Glomerular endothelial cell (primary cell): ENCODE data around the gene ZNRD2. TPM values are rescaled to one million over a fixed set of nuclear protein-coding genes. Genes with fewer than 3 reads are reported as not detected.
"Not testable (repeated sequence)": the region's sequence is repeated elsewhere in the genome, so short reads cannot be mapped to it uniquely, and the experiment has no call there.

Source experiments
- DNase-seq: peaks from one replicate; pipeline ENCODE4 v3.0.0-alpha.2; 2011; ENCODE audit warnings: low read depth, low spot score; ENCODE audit errors: extremely low read depth
- total RNA-seq: library from RNA; depleted of rRNA; stranded (reverse); fragments of >200 nt; gene quantifications from 2 replicates; pipeline ENCODE4 v1.2.3, GENCODE V29; 2015

Gene ZNRD2
- total RNA-seq, 1 donor from 2014 or later = 66.4 TPM

- DNase-seq = no peak
Observed at GRCh38 chr11:65554057-65554818, 16.0 kb upstream of the ZNRD2 start.

- no peak for DNase-seq
Observed at GRCh38 chr11:65554842-65555430, 15.3 kb upstream of the ZNRD2 start.

GRCh38 chr11:65555693-65556231, 14.5 kb upstream of the ZNRD2 start:
- DNase-seq = no peak

DNA sequence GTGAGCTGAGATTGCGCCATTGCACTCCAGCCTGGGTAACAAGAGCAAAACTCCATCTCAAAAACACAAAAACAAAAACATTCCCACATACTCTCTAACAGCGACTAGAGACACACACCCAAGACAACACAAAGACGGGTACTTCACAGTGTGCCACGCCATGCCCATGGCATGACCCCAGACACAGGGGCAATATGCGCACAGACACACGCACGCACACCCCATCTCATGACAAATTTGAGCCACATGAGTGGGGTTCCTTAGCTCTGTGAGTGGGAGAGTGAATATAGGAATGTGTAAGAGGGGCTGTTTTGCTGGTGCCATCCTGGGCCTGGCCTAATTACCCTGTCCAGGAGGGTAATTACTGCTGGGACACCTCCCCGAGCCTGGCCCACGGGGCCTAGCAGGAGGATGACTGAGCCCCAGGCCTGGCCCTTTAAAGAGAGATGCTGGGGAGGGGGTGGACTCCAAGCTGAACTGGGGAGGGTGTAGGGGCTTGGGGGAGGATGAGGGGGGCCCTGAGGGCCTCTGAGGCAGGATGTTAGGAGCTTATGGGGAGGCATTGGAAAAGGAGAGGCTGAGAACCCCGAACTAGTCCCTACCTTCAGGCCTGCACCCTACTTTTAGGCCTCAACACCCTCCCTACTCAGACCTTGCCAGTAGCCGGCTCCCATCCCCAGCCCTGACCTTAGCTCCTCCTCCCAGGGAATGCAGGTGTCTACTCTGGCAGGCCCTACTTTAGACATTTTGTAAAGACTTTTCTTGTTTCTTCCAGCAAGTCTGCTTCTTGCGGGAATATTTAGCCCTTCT, 13.6 kb upstream of the ZNRD2 start:
- DNase-seq = no peak

GRCh38 chr11:65557280-65558001, 12.8 kb upstream of the ZNRD2 start:
- no peak for DNase-seq

DNA sequence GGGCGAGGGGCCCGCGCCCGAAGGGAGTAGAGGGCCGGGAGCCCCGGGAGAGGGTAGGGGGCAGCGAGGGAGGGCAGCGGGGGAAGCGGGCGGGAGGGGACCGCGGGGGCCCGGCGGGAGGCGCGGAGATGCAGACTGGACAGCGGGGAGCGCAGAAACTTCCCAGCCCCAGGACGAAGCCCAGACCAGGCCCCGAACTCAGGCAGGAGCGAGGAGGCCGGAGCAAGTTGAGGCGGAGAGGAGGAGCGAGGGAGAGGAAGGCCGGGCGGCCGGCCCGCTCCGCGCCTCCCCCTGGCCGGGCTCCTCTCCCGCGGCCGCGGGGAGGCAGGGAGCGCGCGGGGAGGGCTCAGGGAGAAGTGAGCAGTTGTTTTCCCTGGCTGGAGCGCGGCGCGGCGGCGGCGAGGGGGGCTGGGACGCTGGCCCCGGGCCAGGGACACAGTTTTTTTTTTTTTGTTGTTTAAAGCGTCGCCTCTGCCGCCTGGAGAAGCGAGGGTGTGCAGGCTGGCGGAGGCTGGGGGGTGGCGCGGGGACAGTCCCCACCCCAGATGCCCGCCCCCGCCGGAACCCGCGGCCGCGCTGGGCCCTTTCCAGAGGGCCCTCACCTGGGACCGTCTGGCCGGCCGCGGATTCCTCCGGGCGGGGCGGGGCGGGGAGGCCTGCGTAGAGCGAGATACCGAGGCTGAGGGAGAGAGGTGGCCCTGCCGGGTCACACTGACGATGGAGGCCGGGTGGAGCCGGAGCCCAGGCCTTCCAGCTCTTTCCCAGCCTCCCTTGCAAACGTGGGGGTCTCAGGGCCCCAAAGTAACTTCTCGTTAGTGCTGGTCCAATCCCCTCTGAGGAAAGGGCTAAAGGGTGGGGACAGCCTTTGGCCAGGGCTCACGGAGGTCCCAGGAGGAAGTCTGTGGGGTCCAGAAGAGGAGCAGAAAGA, 12.0 kb upstream of the ZNRD2 start, which contains the start of gene LTBP3:
LTBP3 (minus strand) TSS at position 358 of the 928 bp plus-strand sequence. CDS start 400 bp downstream, outside the sequence.
- DNase-seq = no peak

DNA sequence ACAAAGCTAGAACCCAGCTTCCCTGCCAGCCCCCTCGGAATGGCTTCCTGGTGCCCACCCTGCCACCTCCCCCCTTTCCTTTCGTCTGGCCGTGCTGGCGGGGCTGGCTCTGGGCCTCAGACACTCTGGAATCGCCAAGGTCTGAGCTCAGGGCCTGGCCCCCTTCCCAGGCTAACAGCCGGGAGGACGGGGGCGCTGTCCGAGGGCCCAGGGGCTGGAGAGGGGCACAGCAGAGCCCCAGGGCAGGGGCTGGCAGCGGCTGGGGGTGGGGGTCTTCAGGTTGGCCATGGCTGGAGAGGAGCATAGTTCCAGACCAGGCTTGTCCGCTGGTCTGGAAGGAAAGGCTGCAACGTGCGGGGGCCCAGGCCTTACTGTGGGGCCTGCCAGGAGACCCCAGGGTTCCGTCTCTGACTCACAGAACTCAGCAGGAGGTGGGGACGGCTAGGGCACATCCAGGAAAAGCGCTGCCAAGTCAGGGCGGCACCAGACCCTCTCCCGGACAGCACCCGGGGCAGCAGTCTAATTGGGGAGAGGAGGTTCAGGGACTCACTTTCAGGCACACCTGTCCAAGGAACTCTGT, 11.3 kb upstream of the ZNRD2 start:
- DNase-seq = no peak

DNA sequence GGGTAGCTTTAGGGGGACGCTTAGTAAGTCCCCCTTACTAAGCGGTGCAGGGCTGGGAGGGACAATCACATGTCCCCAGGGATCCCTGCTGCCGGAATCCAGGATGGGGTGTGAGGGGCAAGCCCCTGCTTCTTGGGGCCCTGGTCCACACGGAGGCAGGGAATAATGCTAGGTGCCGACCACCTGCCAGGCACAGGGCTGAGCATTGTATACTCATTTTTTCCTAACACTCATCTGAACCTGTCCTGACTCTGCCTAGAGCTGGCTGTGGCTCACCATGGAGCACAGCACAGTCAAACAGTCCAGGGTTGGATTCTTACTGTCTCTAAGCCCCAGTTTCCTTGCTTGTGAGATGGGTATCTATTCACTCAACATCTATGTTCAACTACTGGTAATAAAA, 10.7 kb upstream of the ZNRD2 start:
- DNase-seq = no peak

DNA sequence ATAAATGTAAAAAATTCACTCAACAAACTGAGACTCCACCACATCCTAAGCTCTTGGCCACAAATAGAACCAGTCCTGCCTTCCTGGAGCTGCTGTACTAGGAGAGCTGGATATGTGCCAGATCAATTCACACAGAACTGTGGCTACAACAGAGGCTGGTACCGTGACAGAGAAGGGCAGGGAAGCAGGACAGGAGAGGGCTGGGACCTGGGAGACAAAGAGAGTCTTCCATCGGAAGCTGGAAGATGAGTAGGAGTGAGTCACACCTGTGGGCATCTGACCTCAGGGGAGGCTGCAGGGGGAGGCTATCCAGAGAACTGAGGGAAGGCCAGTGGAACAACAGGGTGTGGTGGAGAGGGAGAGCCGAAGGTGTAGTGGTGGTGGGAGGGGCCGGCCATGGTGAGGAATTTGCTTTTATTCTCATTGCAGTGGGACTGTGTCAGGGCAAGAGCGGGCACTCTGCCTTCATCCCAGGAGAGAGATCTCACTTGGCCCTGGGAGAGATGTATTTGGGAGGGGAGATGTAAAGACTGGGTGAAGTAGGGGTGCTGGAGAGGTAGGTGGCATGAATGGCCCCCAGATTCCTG, 10.2 kb upstream of the ZNRD2 start:
- DNase-seq = no peak

- no peak for DNase-seq
Observed at GRCh38 chr11:65560555-65561418, 9.5 kb upstream of the ZNRD2 start.

- DNase-seq = no peak
Observed at GRCh38 chr11:65562020-65562419, 8.3 kb upstream of the ZNRD2 start.

GRCh38 chr11:65562788-65563187, 7.5 kb upstream of the ZNRD2 start:
- no peak for DNase-seq

- no peak for DNase-seq
Observed at GRCh38 chr11:65563601-65564000, 6.7 kb upstream of the ZNRD2 start.

DNA sequence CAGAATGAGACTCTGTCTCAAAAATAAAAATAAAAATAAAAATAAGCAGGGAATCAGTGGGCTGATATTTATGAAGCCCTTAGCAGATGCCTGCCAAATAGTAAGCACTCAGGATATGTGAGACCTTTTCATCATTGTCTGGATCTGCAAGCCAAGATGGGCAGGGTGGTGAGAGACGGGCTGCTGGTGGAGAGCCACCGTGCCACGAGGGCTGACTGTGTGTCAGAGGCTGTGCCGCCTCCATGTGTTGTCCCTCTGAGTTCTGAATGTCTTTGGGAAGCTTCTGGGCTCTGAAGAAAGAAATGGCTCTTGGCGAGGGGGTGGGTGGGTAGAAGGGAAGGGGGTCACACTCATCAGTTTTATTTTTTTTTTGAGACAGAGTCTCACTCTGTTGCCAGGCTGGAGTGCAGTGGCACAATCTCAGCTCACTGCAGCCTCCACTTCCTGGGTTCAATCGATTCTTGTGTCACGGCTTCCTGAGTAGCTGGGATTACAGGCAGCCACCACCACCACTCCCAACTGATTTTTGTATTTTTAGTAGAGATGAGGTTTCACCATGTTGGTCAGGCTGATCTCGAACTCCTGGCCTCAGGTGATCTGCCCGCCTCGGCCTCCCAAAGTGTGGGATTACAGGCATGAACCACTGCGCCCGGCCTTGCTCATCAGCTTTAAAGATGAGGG, 5.3 kb upstream of the ZNRD2 start:
- not testable (repeated sequence) for DNase-seq

DNA sequence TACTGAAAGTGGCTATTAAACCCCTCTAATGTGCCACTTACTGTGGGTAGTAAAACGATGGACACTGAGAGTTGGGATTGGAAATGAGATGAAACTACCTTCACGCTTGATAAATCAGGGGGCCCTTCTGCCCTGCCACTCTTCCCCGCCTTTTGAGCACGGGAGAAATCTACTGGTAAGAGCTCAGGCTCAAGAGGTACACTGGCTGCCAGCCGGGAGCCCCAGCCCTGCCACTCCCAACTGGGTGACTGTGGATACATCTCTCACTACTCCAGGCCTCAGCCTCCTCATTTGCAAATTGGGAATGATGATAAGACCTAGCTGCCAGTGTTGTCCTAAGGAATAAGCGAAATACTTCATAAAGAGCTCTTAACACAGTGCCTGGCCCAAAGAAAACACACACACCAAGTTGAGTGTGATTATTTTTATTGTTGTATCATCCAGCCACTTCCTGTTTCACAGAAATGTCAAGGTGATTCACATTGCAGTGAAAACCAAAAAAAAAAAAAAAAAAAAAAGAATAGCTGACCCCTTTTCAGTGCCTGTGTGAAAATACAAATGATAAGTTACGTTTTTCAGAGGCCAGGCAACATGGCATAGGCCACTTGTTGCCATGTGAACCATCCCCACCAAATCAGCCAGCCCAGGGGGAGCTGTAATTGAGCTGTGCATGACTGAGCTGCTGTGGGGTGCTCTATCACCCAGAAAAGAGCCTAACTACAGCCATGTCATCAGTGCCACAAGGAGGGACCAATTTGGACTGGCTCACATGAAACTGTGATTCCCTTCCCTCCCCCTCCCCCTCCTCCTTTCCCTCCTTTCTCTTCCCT, 4.4 kb upstream of the ZNRD2 start:
- DNase-seq = no peak

GRCh38 chr11:65569164-65569972, 909 bp upstream of the ZNRD2 start:
- no peak for DNase-seq
